T-cell (primary cell): Measurements from ENCODE around the gene CARD19. TPM values are rescaled to one million over a fixed set of nuclear protein-coding genes. Genes with fewer than 3 reads are reported as not detected.

Source experiments
- ATAC-seq, 4 experiments: fragments of 200-7000 bp in 3 of 4; fragments of 150-1000 bp in 1 of 4; cut with Tn5 transposase; replicated peaks in 1 of 4; 1 replicate in 3 of 4; 2 replicates in 1 of 4; pipeline ENCODE4 v1.10.0; 2021; ENCODE audit warnings: moderate library complexity in 3 of 4, mild to moderate bottlenecking in 2 of 4, moderate number of reproducible peaks in 1 of 4
- CTCF ChIA-PET, 2 donors: fragments of 300-600 bp; sonication (Branson Sonifier 250); formaldehyde crosslinking; loops; one replicate each; lab custom pipeline; 2022; ENCODE audit warnings: antibody characterized with exemption in 2 of 2; lab: Charles Lee
- POLR2A ChIA-PET, 2 donors: fragments of 300-600 bp; sonication (Branson Sonifier 250); formaldehyde crosslinking; loops; one replicate each; lab custom pipeline; 2022; ENCODE audit warnings: antibody characterized with exemption in 2 of 2; lab: Charles Lee
- DNase-seq, 35 experiments: peaks; one replicate each; pipeline versions ENCODE4 v3.0.0 to v3.0.0-alpha.2; 2013 to 2023
- H3K27ac ChIP-seq: one replicate; pipeline ENCODE4 v1.5.1; 2013; ENCODE audit warnings: low read length
- H3K27me3 ChIP-seq, 2 experiments: replicated peaks in 1 of 2; 1 replicate in 1 of 2; 2 replicates in 1 of 2; pipeline versions ENCODE4 v1.6.1 to v1.7.0; 2013; ENCODE audit warnings: low read length in 1 of 2, mixed read lengths in 1 of 2; ENCODE audit not compliant: control insufficient read depth in 2 of 2, insufficient read depth in 2 of 2; ENCODE audit errors: extremely low read depth in 1 of 2
- H3K36me3 ChIP-seq, 2 donors: 1 replicate in 1 of 2; 2 replicates in 1 of 2; pipeline versions ENCODE4 v1.6.1 to v1.7.0; 2013; ENCODE audit warnings: low read length in 1 of 2; ENCODE audit not compliant: control insufficient read depth in 2 of 2, insufficient read depth in 1 of 2; ENCODE audit errors: extremely low read depth in 1 of 2
- H3K4me1 ChIP-seq, 2 experiments: 1 replicate in 1 of 2; 2 replicates in 1 of 2; pipeline versions ENCODE4 v1.6.1 to v1.7.0; 2013; ENCODE audit warnings: low read length in 2 of 2, mixed read lengths in 1 of 2; ENCODE audit not compliant: insufficient read depth in 2 of 2, control insufficient read depth in 1 of 2; ENCODE audit errors: extremely low read depth in 1 of 2
- H3K4me3 ChIP-seq, 2 donors: 1 replicate in 1 of 2; 2 replicates in 1 of 2; pipeline versions ENCODE4 v1.5.1 to v1.7.0; 2013; ENCODE audit warnings: mild to moderate bottlenecking in 2 of 2, low read length in 1 of 2, moderate library complexity in 1 of 2; ENCODE audit not compliant: control insufficient read depth in 1 of 2; ENCODE audit errors: extremely low read depth in 1 of 2
- H3K9me3 ChIP-seq: 2 replicates; pipeline ENCODE4 v1.7.0; 2013
- H3K27ac Mint-ChIP-seq, 2 donors: one replicate each; pipeline ENCODE4 v1.8.0; 2020 to 2021; ENCODE audit warnings: mild to moderate bottlenecking in 2 of 2, mixed read lengths in 2 of 2
- H3K27me3 Mint-ChIP-seq, 2 donors: one replicate each; pipeline ENCODE4 v1.8.0; 2021 to 2022; ENCODE audit warnings: mixed read lengths in 2 of 2
- H3K36me3 Mint-ChIP-seq: one replicate; pipeline ENCODE4 v1.8.0; 2021; ENCODE audit warnings: mixed read lengths
- H3K4me1 Mint-ChIP-seq, 3 donors: one replicate each; pipeline ENCODE4 v1.8.0; 2020 to 2022; ENCODE audit warnings: mixed read lengths in 3 of 3, mild to moderate bottlenecking in 1 of 3
- H3K4me3 Mint-ChIP-seq, 3 donors: one replicate each; pipeline ENCODE4 v1.8.0; 2020 to 2022; ENCODE audit warnings: mild to moderate bottlenecking in 3 of 3, mixed read lengths in 3 of 3, moderate library complexity in 3 of 3
- H3K9me3 Mint-ChIP-seq, 3 donors: one replicate each; pipeline ENCODE4 v1.8.0; 2020 to 2022; ENCODE audit warnings: mixed read lengths in 3 of 3
- WGBS: methylation state at CpG from one replicate; pipeline ENCODE4 v1.1.5; 2013; ENCODE audit warnings: missing lambda C conversion rate; ENCODE audit not compliant: insufficient coverage; 5-methylcytosine and 5-hydroxymethylcytosine counted together
- total RNA-seq, 35 experiments: library from RNA in 6 of 35; stranded (reverse) in 6 of 35; fragments of 120-200 nt in 1 of 35; gene quantifications; one replicate each; pipeline versions ENCODE4 v1.2.1 to v1.2.4 and lab custom pipeline; 2013 to 2026

Gene CARD19
- total RNA-seq, 5 donors from 2014 or later (not counting 1 experiment from before 2014, with no cell fraction given), result 39.7 to 98.5 (median 72.8) TPM

- Histone ChIP-seq H3K4me3 (no peak overlapping the region), H3K4me1 (peaks cover 14 to 87% of the 10 kb centered on the region in 2 experiments), H3K9me3 (no peaks in the 10 kb centered on the region), H3K27me3 (no peaks in the 10 kb centered on the region), H3K36me3 (peaks cover 14 to 16% of the 10 kb centered on the region in 2 donors), H3K27ac (peak overlapping the region; percentile 67)
- peak overlapping the region in 1 of 3 donors; percentile 74 for H3K4me3 Mint-ChIP-seq
- peak overlapping the region; percentile 87 to 96 for H3K27ac Mint-ChIP-seq
- H3K27me3 Mint-ChIP-seq, result no peaks in the 10 kb centered on the region
- ATAC-seq, result no peak
- ChIA-PET POLR2A (no interaction called here), CTCF (interaction anchor here in 1 of 2 donors (0.6 to 1.0 kb wide), 2 partner anchors 19 to 954 kb away, joined by 3 read pairs; no protein-coding TSS in a partner anchor)
- peaks cover 70 to 76% (median 76%) of the 10 kb centered on the region in 3 donors for H3K4me1 Mint-ChIP-seq
- WGBS, result 85% methylated on average over 8 of the region's 8 CpGs
- H3K36me3 Mint-ChIP-seq, result peaks cover 13% of the 10 kb centered on the region
- no peaks in the 10 kb centered on the region for H3K9me3 Mint-ChIP-seq
- DNase-seq, result no peak
These were observed 31.4 kb downstream of the CARD19 start for GRCh38 chr9:93127395-93127911.

- Mint-ChIP-seq H3K36me3 (peaks cover 10% of the 10 kb centered on the region), H3K27me3 (no peaks in the 10 kb centered on the region), H3K9me3 (no peaks in the 10 kb centered on the region), H3K4me1 (peaks cover 77 to 83% (median 83%) of the 10 kb centered on the region in 3 donors), H3K4me3 (peak overlapping the region in 1 of 3 donors; percentile 74), H3K27ac (peak overlapping the region; percentile 87 to 96)
- H3K27ac ChIP-seq, result no peak overlapping the region
- 92% methylated on average over 14 of the region's 14 CpGs for WGBS
- no peak overlapping the region for H3K4me3 ChIP-seq
- ATAC-seq, result peak in 1 of 4 experiments; percentile 3
- ChIA-PET POLR2A (no interaction called here), CTCF (no interaction called here)
- no peaks in the 10 kb centered on the region for H3K9me3 ChIP-seq
- H3K27me3 ChIP-seq, result no peaks in the 10 kb centered on the region
- peaks cover 20 to 94% of the 10 kb centered on the region in 2 experiments for H3K4me1 ChIP-seq
- peaks cover 14% of the 10 kb centered on the region in 2 donors for H3K36me3 ChIP-seq
- no peak for DNase-seq
These were observed 32.1 kb downstream of the CARD19 start for GRCh38 chr9:93128011-93128714.

- Histone ChIP-seq H3K4me3 (no peak overlapping the region), H3K36me3 (peaks cover 11 to 13% of the 10 kb centered on the region in 2 donors), H3K4me1 (peaks cover 21 to 94% of the 10 kb centered on the region in 2 experiments), H3K27ac (no peak overlapping the region), H3K9me3 (no peaks in the 10 kb centered on the region), H3K27me3 (no peaks in the 10 kb centered on the region)
- WGBS, result 91% methylated on average over 9 of the region's 10 CpGs
- ATAC-seq (no peak), DNase-seq (no peak)
- ChIA-PET POLR2A (interaction anchor here (0.6 kb wide), 2 partner anchors 23 to 87 kb away, joined by 7 to 11 read pairs; no protein-coding TSS in a partner anchor), CTCF (interaction anchor here in 1 of 2 donors (1.0 kb wide), 1 partner anchor 20 kb away, joined by 3 read pairs; no protein-coding TSS in a partner anchor)
- H3K9me3 Mint-ChIP-seq, result no peaks in the 10 kb centered on the region
- H3K4me3 Mint-ChIP-seq, result peak overlapping the region in 1 of 3 donors; percentile 74
- H3K27me3 Mint-ChIP-seq, result no peaks in the 10 kb centered on the region
- peak overlapping the region; percentile 87 to 96 for H3K27ac Mint-ChIP-seq
- peaks cover 7% of the 10 kb centered on the region for H3K36me3 Mint-ChIP-seq
- H3K4me1 Mint-ChIP-seq, result peaks cover 79 to 82% (median 82%) of the 10 kb centered on the region in 3 donors
These were observed 32.8 kb downstream of the CARD19 start for GRCh38 chr9:93128715-93129224.

- ATAC-seq, result no peak
- Mint-ChIP-seq H3K4me3 (no peak overlapping the region), H3K4me1 (peaks cover 76 to 80% (median 77%) of the 10 kb centered on the region in 3 donors), H3K36me3 (peaks cover 6% of the 10 kb centered on the region), H3K9me3 (no peaks in the 10 kb centered on the region), H3K27me3 (no peaks in the 10 kb centered on the region), H3K27ac (peak overlapping the region; percentile 61 to 64)
- no peak for DNase-seq
- peaks cover 21 to 92% of the 10 kb centered on the region in 2 experiments for H3K4me1 ChIP-seq
- no peak overlapping the region for H3K4me3 ChIP-seq
- H3K27ac ChIP-seq, result no peak overlapping the region
- H3K27me3 ChIP-seq, result no peaks in the 10 kb centered on the region
- 91% methylated on average over 6 of the region's 8 CpGs for WGBS
- no peaks in the 10 kb centered on the region for H3K9me3 ChIP-seq
- ChIA-PET CTCF (interaction anchor here (0.6 to 1.0 kb wide), 2 partner anchors 12 to 20 kb away, joined by 3 to 6 read pairs; no protein-coding TSS in a partner anchor), POLR2A (interaction anchor here (0.6 kb wide), 3 partner anchors 23 to 101 kb away, joined by 3 to 11 read pairs (median 7); no protein-coding TSS in a partner anchor)
- peaks cover 8 to 11% of the 10 kb centered on the region in 2 donors for H3K36me3 ChIP-seq
These were observed 33.3 kb downstream of the CARD19 start for GRCh38 chr9:93129286-93129685.

GRCh38 chr9:93129691-93130500, 33.9 kb downstream of the CARD19 start:
- peak overlapping the region; percentile 68 to 84 for H3K27ac Mint-ChIP-seq

More at GRCh38 chr9:93129691-93130500, 33.9 kb downstream of the CARD19 start:
- 91% methylated on average over 8 of the region's 11 CpGs for WGBS
- Histone ChIP-seq H3K4me1 (peaks cover 22 to 92% of the 10 kb centered on the region in 2 experiments), H3K4me3 (no peak overlapping the region), H3K36me3 (peaks cover 4 to 11% of the 10 kb centered on the region in 2 donors), H3K9me3 (no peaks in the 10 kb centered on the region), H3K27me3 (peaks cover 0 to 3% of the 10 kb centered on the region in 2 experiments), H3K27ac (no peak overlapping the region)
- POLR2A ChIA-PET, result interaction anchor here (0.6 kb wide), 2 partner anchors 12 to 102 kb away, joined by 3 read pairs; no protein-coding TSS in a partner anchor
- Mint-ChIP-seq H3K4me3 (peak overlapping the region in 1 of 3 donors; percentile 34), H3K36me3 (peaks cover 1% of the 10 kb centered on the region), H3K4me1 (peaks cover 77 to 80% (median 77%) of the 10 kb centered on the region in 3 donors), H3K27me3 (no peaks in the 10 kb centered on the region), H3K9me3 (no peaks in the 10 kb centered on the region)
- CTCF ChIA-PET, result interaction anchor here (0.6 to 1.0 kb wide), 2 partner anchors 13 to 21 kb away, joined by 3 to 6 read pairs; no protein-coding TSS in a partner anchor
- DNase-seq (no peak), ATAC-seq (no peak)
